ENCODE results near the gene B3GALT5. TPM values are rescaled to one million over a fixed set of nuclear protein-coding genes. Genes with fewer than 3 reads are reported as not detected.

The B3GALT5 gene
- polyA plus RNA-seq, 3 donors = not detected

DNA sequence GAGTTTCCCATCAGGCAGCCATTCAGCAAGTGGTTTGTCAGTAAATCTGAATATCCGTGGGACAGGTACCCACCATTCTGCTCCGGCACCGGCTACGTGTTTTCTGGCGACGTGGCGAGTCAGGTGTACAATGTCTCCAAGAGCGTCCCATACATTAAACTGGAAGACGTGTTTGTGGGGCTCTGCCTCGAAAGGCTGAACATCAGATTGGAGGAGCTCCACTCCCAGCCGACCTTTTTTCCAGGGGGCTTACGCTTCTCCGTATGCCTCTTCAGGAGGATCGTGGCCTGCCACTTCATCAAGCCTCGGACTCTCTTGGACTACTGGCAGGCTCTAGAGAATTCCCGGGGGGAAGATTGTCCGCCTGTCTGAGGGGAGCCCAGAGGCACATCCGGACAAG lies 48.4 kb downstream of the B3GALT5 start:
- Histone ChIP-seq H3K79me2 (ENCODE audit: insufficient read depth, low read length) (no peaks in the 10 kb centered on the region), H3K4me3 (replicated peaks in 1 of 3; ENCODE audit: low read depth in 2 of 3, low read length in 3 of 3) (no peak overlapping the region), H3K9ac (ENCODE audit: insufficient read depth, low read length, poor library complexity, severe bottlenecking) (no peak overlapping the region), H3K27me3 (ENCODE audit: control insufficient read depth in 2 of 2, insufficient read depth in 2 of 2, low read length in 2 of 2) (peaks cover 0 to 6% of the 10 kb centered on the region in 2 donors), H4K20me1 (ENCODE audit: insufficient read depth, low read length) (no peaks in the 10 kb centered on the region), H3K9me3 (replicated peaks in 1 of 2; ENCODE audit: control insufficient read depth in 1 of 2, insufficient read depth in 1 of 2, low read length in 2 of 2) (no peaks in the 10 kb centered on the region), H2AFZ (ENCODE audit: insufficient read depth, low read depth, low read length, poor library complexity, severe bottlenecking) (no peak overlapping the region), H3K27ac (ENCODE audit: low read depth in 1 of 2, low read length in 2 of 2) (no peak overlapping the region), H3K4me2 (replicated peaks; ENCODE audit: extremely low read depth, low read length, poor library complexity, severe bottlenecking) (no peak overlapping the region), H3K36me3 (replicated peaks in 1 of 2; ENCODE audit: control insufficient read depth in 1 of 2, insufficient read depth in 2 of 2, low read length in 2 of 2) (no peaks in the 10 kb centered on the region), H3K4me1 (ENCODE audit: control insufficient read depth in 1 of 2, insufficient read depth in 2 of 2, low read length in 2 of 2) (no peaks in the 10 kb centered on the region)
- no peaks in the 10 kb centered on the region for H3K36me3 Mint-ChIP-seq
- 95% methylated on average over 18 of the region's 18 CpGs for WGBS (ENCODE audit: insufficient coverage)
- H3K27ac Mint-ChIP-seq = peak overlapping the region in 1 of 7 donors; percentile 39
- TF ChIP-seq, protein P1, sequence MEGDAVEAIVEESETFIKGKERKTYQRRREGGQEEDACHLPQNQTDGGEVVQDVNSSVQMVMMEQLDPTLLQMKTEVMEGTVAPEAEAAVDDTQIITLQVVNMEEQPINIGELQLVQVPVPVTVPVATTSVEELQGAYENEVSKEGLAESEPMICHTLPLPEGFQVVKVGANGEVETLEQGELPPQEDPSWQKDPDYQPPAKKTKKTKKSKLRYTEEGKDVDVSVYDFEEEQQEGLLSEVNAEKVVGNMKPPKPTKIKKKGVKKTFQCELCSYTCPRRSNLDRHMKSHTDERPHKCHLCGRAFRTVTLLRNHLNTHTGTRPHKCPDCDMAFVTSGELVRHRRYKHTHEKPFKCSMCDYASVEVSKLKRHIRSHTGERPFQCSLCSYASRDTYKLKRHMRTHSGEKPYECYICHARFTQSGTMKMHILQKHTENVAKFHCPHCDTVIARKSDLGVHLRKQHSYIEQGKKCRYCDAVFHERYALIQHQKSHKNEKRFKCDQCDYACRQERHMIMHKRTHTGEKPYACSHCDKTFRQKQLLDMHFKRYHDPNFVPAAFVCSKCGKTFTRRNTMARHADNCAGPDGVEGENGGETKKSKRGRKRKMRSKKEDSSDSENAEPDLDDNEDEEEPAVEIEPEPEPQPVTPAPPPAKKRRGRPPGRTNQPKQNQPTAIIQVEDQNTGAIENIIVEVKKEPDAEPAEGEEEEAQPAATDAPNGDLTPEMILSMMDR (IDR thresholded peaks at IDR 0.05) = no peak
- H3K4me3 Mint-ChIP-seq = no peak overlapping the region
- intact Hi-C loops (cut with micrococcal nuclease) = no loop called here
- H3K4me1 Mint-ChIP-seq = no peaks in the 10 kb centered on the region
- DNase-seq = no peak
- peaks cover 0 to 4% (median 0%) of the 10 kb centered on the region in 7 donors for H3K9me3 Mint-ChIP-seq
- peaks cover 13 to 24% (median 16%) of the 10 kb centered on the region in 3 donors for H3K27me3 Mint-ChIP-seq (ENCODE audit: low read depth in 3 of 3)

- intact Hi-C loops (cut with micrococcal nuclease) = no loop called here
- Histone ChIP-seq H3K4me1 (ENCODE audit: control insufficient read depth in 1 of 2, insufficient read depth in 2 of 2, low read length in 2 of 2) (no peaks in the 10 kb centered on the region), H2AFZ (ENCODE audit: insufficient read depth, low read depth, low read length, poor library complexity, severe bottlenecking) (no peak overlapping the region), H3K9me3 (replicated peaks in 1 of 2; ENCODE audit: control insufficient read depth in 1 of 2, insufficient read depth in 1 of 2, low read length in 2 of 2) (no peaks in the 10 kb centered on the region), H3K79me2 (ENCODE audit: insufficient read depth, low read length) (no peaks in the 10 kb centered on the region), H3K27me3 (ENCODE audit: control insufficient read depth in 2 of 2, insufficient read depth in 2 of 2, low read length in 2 of 2) (peaks cover 0 to 6% of the 10 kb centered on the region in 2 donors), H3K9ac (ENCODE audit: insufficient read depth, low read length, poor library complexity, severe bottlenecking) (no peak overlapping the region), H3K27ac (ENCODE audit: low read depth in 1 of 2, low read length in 2 of 2) (no peak overlapping the region), H3K4me2 (replicated peaks; ENCODE audit: extremely low read depth, low read length, poor library complexity, severe bottlenecking) (no peak overlapping the region), H3K36me3 (replicated peaks in 1 of 2; ENCODE audit: control insufficient read depth in 1 of 2, insufficient read depth in 2 of 2, low read length in 2 of 2) (no peaks in the 10 kb centered on the region), H3K4me3 (replicated peaks in 1 of 3; ENCODE audit: low read depth in 2 of 3, low read length in 3 of 3) (no peak overlapping the region), H4K20me1 (ENCODE audit: insufficient read depth, low read length) (no peaks in the 10 kb centered on the region)
- Mint-ChIP-seq H3K27me3 (ENCODE audit: low read depth in 3 of 3) (peaks cover 13 to 24% (median 16%) of the 10 kb centered on the region in 3 donors), H3K9me3 (peaks cover 0 to 3% (median 0%) of the 10 kb centered on the region in 7 donors), H3K36me3 (no peaks in the 10 kb centered on the region), H3K27ac (no peak overlapping the region), H3K4me1 (no peaks in the 10 kb centered on the region), H3K4me3 (no peak overlapping the region)
- no peak for DNase-seq
- TF ChIP-seq, protein P1 (IDR thresholded peaks at IDR 0.05) = no peak
- 86% methylated on average over 4 of the region's 9 CpGs for whole genome bisulfite sequencing (ENCODE audit: insufficient coverage)
Measured at GRCh38 chr21:39661740-39662139, 49.0 kb downstream of the B3GALT5 start.
